ENCODE data around the gene ATF7IP. TPM values are rescaled to one million over a fixed set of nuclear protein-coding genes. Genes with fewer than 3 reads are reported as not detected.

The ATF7IP gene
- total RNA-seq, 4 donors from 2014 or later, result 53.7 to 70.3 (median 56.3) TPM

GRCh38 chr12:14410177-14410576 lies 44.7 kb downstream of the ATF7IP start:
- no peak for TF ChIP-seq CTCF (IDR thresholded peaks at IDR 0.05; ENCODE audit: low read depth)

- no peak for TF ChIP-seq CTCF (IDR thresholded peaks at IDR 0.05; ENCODE audit: low read depth)
Measured at GRCh38 chr12:14410841-14411569, 45.5 kb downstream of the ATF7IP start.

- TF ChIP-seq CTCF (IDR thresholded peaks at IDR 0.05; ENCODE audit: low read depth), result no peak
Measured at GRCh38 chr12:14416658-14417057, 51.2 kb downstream of the ATF7IP start.

- TF ChIP-seq CTCF (IDR thresholded peaks at IDR 0.05; ENCODE audit: low read depth), result no peak
Measured at GRCh38 chr12:14417715-14418114, 52.2 kb downstream of the ATF7IP start.

GRCh38 chr12:14418451-14418890 lies 53.0 kb downstream of the ATF7IP start:
- no peak for TF ChIP-seq CTCF (IDR thresholded peaks at IDR 0.05; ENCODE audit: low read depth)

GRCh38 chr12:14422516-14423230 lies 57.2 kb downstream of the ATF7IP start:
- no peak for TF ChIP-seq CTCF (IDR thresholded peaks at IDR 0.05; ENCODE audit: low read depth)

- TF ChIP-seq CTCF (IDR thresholded peaks at IDR 0.05; ENCODE audit: low read depth), result no peak
Measured at GRCh38 chr12:14424545-14424944, 59.1 kb downstream of the ATF7IP start.
